ENCODE results near the gene XYLT1. TPM values are rescaled to one million over a fixed set of nuclear protein-coding genes. Genes with fewer than 3 reads are reported as not detected.

The XYLT1 gene
- total RNA-seq, 1 experiment from 2014 or later = 25.0 TPM

- no peak for TF ChIP-seq USF2 (CRISPR knock-in tag; IDR thresholded peaks at IDR 0.05)
Observed at GRCh38 chr16:17222871-17223401, 247.8 kb downstream of the XYLT1 start (continued).

GRCh38 chr16:17219991-17220390 is 250.8 kb downstream of the XYLT1 start:
- Mint-ChIP-seq H3K4me3 (no peak overlapping the region), H3K36me3 (no peaks in the 10 kb centered on the region), H3K9me3 (no peaks in the 10 kb centered on the region), H3K4me1 (peaks cover 9% of the 10 kb centered on the region), H3K27me3 (ENCODE audit: low read depth) (no peaks in the 10 kb centered on the region), H3K27ac (no peak overlapping the region)
- POLR2A ChIA-PET = no interaction called here
- no peak for ATAC-seq
- no peak for DNase-seq (ENCODE audit: low spot score)
- CTCF ChIA-PET = no interaction called here
- TF ChIP-seq ELF4 (CRISPR knock-in tag; IDR thresholded peaks at IDR 0.05; ENCODE audit: low read depth) (no peak), ZNF396 (CRISPR knock-in tag; IDR thresholded peaks at IDR 0.05; ENCODE audit: borderline replicate concordance) (no peak), USF2 (CRISPR knock-in tag; IDR thresholded peaks at IDR 0.05) (no peak), MYBL2 (CRISPR knock-in tag; IDR thresholded peaks at IDR 0.05) (no peak), USF1 (CRISPR knock-in tag; IDR thresholded peaks at IDR 0.05) (no peak)

- ChIA-PET CTCF (no interaction called here), POLR2A (no interaction called here)
- Mint-ChIP-seq H3K27me3 (ENCODE audit: low read depth) (no peaks in the 10 kb centered on the region), H3K9me3 (peaks cover 8% of the 10 kb centered on the region), H3K4me1 (peaks cover 14% of the 10 kb centered on the region), H3K4me3 (no peak overlapping the region), H3K36me3 (peaks cover 10% of the 10 kb centered on the region), H3K27ac (no peak overlapping the region)
- ATAC-seq (no peak), DNase-seq (ENCODE audit: low spot score) (no peak)
- TF ChIP-seq KAT7 (CRISPR knock-in tag; IDR thresholded peaks at IDR 0.05; ENCODE audit: borderline replicate concordance) (no peak), ZMAT4 (CRISPR knock-in tag; IDR thresholded peaks at IDR 0.05) (no peak), ZBTB43 (CRISPR knock-in tag; IDR thresholded peaks at IDR 0.05) (no peak), E2F5 (CRISPR knock-in tag; IDR thresholded peaks at IDR 0.05) (no peak), ZNF423 (CRISPR knock-in tag; IDR thresholded peaks at IDR 0.05) (no peak), PRRX2 (CRISPR knock-in tag; IDR thresholded peaks at IDR 0.05) (no peak), ZNF317 (CRISPR knock-in tag; IDR thresholded peaks at IDR 0.05; ENCODE audit: borderline replicate concordance, low read depth) (no peak), NFATC4 (CRISPR knock-in tag; IDR thresholded peaks at IDR 0.05) (no peak), FOXJ3 (CRISPR knock-in tag; IDR thresholded peaks at IDR 0.05; ENCODE audit: borderline replicate concordance) (no peak), CBFB (CRISPR knock-in tag; IDR thresholded peaks at IDR 0.05; ENCODE audit: low read depth) (no peak), SOX15 (CRISPR knock-in tag; IDR thresholded peaks at IDR 0.05) (no peak)
Observed at GRCh38 chr16:17215936-17216335, 254.8 kb downstream of the XYLT1 start.

GRCh38 chr16:17215306-17215705 is 255.5 kb downstream of the XYLT1 start:
- DNase-seq (ENCODE audit: low spot score) = no peak
- peaks cover 19% of the 10 kb centered on the region for H3K4me1 Mint-ChIP-seq
- no peak overlapping the region for H3K4me3 Mint-ChIP-seq
- H3K27ac Mint-ChIP-seq = no peak overlapping the region
- no peaks in the 10 kb centered on the region for H3K27me3 Mint-ChIP-seq (ENCODE audit: low read depth)
- no peak for ATAC-seq
- CTCF ChIA-PET = no interaction called here
- POLR2A ChIA-PET = no interaction called here
- peaks cover 10% of the 10 kb centered on the region for H3K36me3 Mint-ChIP-seq
- H3K9me3 Mint-ChIP-seq = peaks cover 8% of the 10 kb centered on the region
- TF ChIP-seq ARID4B (CRISPR knock-in tag; IDR thresholded peaks at IDR 0.05; ENCODE audit: borderline replicate concordance) (no peak), ATF1 (CRISPR knock-in tag; IDR thresholded peaks at IDR 0.05) (no peak), ESRRA (CRISPR knock-in tag; IDR thresholded peaks at IDR 0.05; ENCODE audit: borderline replicate concordance) (no peak), NR3C1 (CRISPR knock-in tag; conservative IDR thresholded peaks at IDR 0.05; ENCODE audit: low read depth) (no peak), GTF2I (CRISPR knock-in tag; conservative IDR thresholded peaks at IDR 0.05) (no peak), ZNF219 (CRISPR knock-in tag; IDR thresholded peaks at IDR 0.05; ENCODE audit: borderline replicate concordance) (no peak)
